GM12878 (cell line): ENCODE data around the gene GTF2H2. TPM values are rescaled to one million over a fixed set of nuclear protein-coding genes. Genes with fewer than 3 reads are reported as not detected.
"Not testable (repeated sequence)": the region's sequence is repeated elsewhere in the genome, so short reads cannot be mapped to it uniquely, and the experiment has no call there.

Experiments used
- ATAC-seq: fragments of 200-7000 bp; cut with Tn5 transposase; 3 replicates; pipeline ENCODE4 v1.9.1; 2020; ENCODE audit warnings: mild to moderate bottlenecking, moderate library complexity
- BruUV-seq: library from RNA; stranded (reverse); fragments of 400-500 nt; replicated peaks from 2 replicates; lab custom pipeline; 2021; lab: Mats Ljungman, UMichigan
- CTCF ChIA-PET: fragments of 300-600 bp; sonication (Branson Sonifier 250); formaldehyde crosslinking; extraction: SDS; loops from one replicate; lab custom pipeline; 2021; ENCODE audit warnings: inconsistent platforms; lab: Yijun Ruan, JAX
- POLR2A ChIA-PET: fragments of 350-600 bp; formaldehyde crosslinking; extraction: SDS; loops from one replicate; lab custom pipeline; 2021; ENCODE audit warnings: inconsistent platforms; lab: Charles Lee
- RAD21 ChIA-PET: fragments of 300-600 bp; sonication (Branson Sonifier 250); formaldehyde crosslinking; loops from one replicate; lab custom pipeline; 2023; ENCODE audit warnings: antibody characterized with exemption; ENCODE audit not compliant: unreplicated experiment; lab: Charles Lee
- SMC1A ChIA-PET: fragments of 300-600 bp; sonication (Branson Sonifier 250); formaldehyde crosslinking; loops from one replicate; lab custom pipeline; 2023; ENCODE audit not compliant: unreplicated experiment, uncharacterized antibody; lab: Charles Lee
- DNase-seq: peaks from one replicate; pipeline ENCODE4 v3.0.0-alpha.2; 2011; ENCODE audit warnings: low read depth, low spot score
- FAIRE-seq: peaks from 3 replicates; lab custom pipeline; 2011; peaks lifted over from hg19 to GRCh38; lab: Jason Lieb, UNC
- H2AFZ ChIP-seq: 2 replicates; pipeline ENCODE4 v1.6.0; 2011; ENCODE audit warnings: low read depth, low read length, control low read depth; ENCODE audit not compliant: control insufficient read depth
- H3K27ac ChIP-seq: 2 replicates; pipeline ENCODE4 v1.5.1; 2011; ENCODE audit warnings: control low read depth; ENCODE audit not compliant: control insufficient read depth, insufficient read depth
- H3K27me3 ChIP-seq, 2 experiments: replicated peaks in 1 of 2; 2 replicates each; pipeline versions ENCODE4 v1.6.0 to v1.6.1; 2011; ENCODE audit warnings: low read length in 1 of 2; ENCODE audit not compliant: control insufficient read depth in 2 of 2, insufficient read depth in 2 of 2
- H3K36me3 ChIP-seq, 2 experiments: 2 replicates each; pipeline ENCODE4 v1.5.1; 2011; ENCODE audit warnings: low read length in 1 of 2; ENCODE audit not compliant: control insufficient read depth in 2 of 2, insufficient read depth in 2 of 2
- H3K4me1 ChIP-seq: 2 replicates; pipeline ENCODE4 v1.6.1; 2011; ENCODE audit warnings: mild to moderate bottlenecking, low read length, moderate library complexity, mixed read lengths; ENCODE audit not compliant: control insufficient read depth, insufficient read depth
- H3K4me2 ChIP-seq: 2 replicates; pipeline ENCODE4 v1.6.0; 2011; ENCODE audit warnings: control low read depth; ENCODE audit not compliant: control insufficient read depth, insufficient read depth
- H3K4me3 ChIP-seq: fragments of 200-600 bp; sonication (generic); 2 replicates; pipeline ENCODE4 v1.5.1; 2016
- H3K79me2 ChIP-seq: 2 replicates; pipeline ENCODE4 v1.6.0; 2011; ENCODE audit warnings: low read length; ENCODE audit not compliant: control insufficient read depth, insufficient read depth
- H3K9ac ChIP-seq: 2 replicates; pipeline ENCODE4 v1.8.0; 2011; ENCODE audit warnings: low read length, control low read depth, mixed read lengths; ENCODE audit not compliant: control insufficient read depth, insufficient read depth
- H3K9me3 ChIP-seq: replicated peaks from 3 replicates; pipeline ENCODE4 v1.5.1; 2011; ENCODE audit warnings: mild to moderate bottlenecking, low read length; ENCODE audit not compliant: control insufficient read depth, insufficient read depth
- H4K20me1 ChIP-seq: 2 replicates; pipeline ENCODE4 v1.6.0; 2011; ENCODE audit not compliant: control insufficient read depth, insufficient read depth
- WGBS: methylation state at CpG from one replicate; pipeline ENCODE4 v1.1.6; 2016; ENCODE audit warnings: low lambda C conversion rate; ENCODE audit not compliant: insufficient replicate concordance, insufficient coverage; ENCODE audit errors: missing lambda C conversion rate; 5-methylcytosine and 5-hydroxymethylcytosine counted together
- in situ Hi-C: fragments of 300-500 bp; cut with MboI; formaldehyde crosslinking; loops from 9 replicates; pipeline ENCODE4 v1.14.3; 2018; ENCODE audit warnings: mixed read lengths
- intact Hi-C: fragments of 100-400 bp; cut with micrococcal nuclease; formaldehyde crosslinking; loops from one replicate; pipeline ENCODE4 v1.14.2; 2022; ENCODE audit not compliant: unreplicated experiment
- polyA plus RNA-seq, 11 experiments: library from polyadenylated mRNA; depleted of rRNA in 4 of 11; unstranded in 6 of 11; stranded (reverse) in 5 of 11; fragments of >200 nt; fragmentation: Nextera tagmentation in 4 of 11; fragmentation: Illumina TruSeq in 1 of 11; extraction: Ambion mirVana in 4 of 11; extraction: Trizol in 1 of 11; gene quantifications; 1 replicate in 1 of 11; 2 replicates in 10 of 11; pipeline versions ENCODE4 v1.2.1 to v1.2.3, GENCODE V29; 2011 to 2016; ENCODE audit warnings: inconsistent platforms in 2 of 11, missing spikeins in 2 of 11, low read depth in 1 of 11
- total RNA-seq, 4 experiments: library from RNA; depleted of rRNA in 3 of 4; stranded (reverse); fragments of >200 nt in 3 of 4; fragmentation: Illumina TruSeq in 1 of 4; extraction: Trizol in 1 of 4; gene quantifications; 2 replicates each; pipeline versions ENCODE4 v1.2.1 to v1.2.3, GENCODE V29; 2013 to 2021

Gene GTF2H2
- total and polyA plus RNA-seq, 10 of the 15 experiments (the other 5 are each of a cell fraction or from before 2014, with no cell fraction given) = 24.5 to 58.7 (median 40.4) TPM

- H3K36me3 ChIP-seq, H3K4me1 ChIP-seq, CTCF ChIA-PET, intact Hi-C loops, H4K20me1 ChIP-seq, in situ Hi-C loops, RAD21 ChIA-PET, H3K9me3 ChIP-seq, BruUV-seq, POLR2A ChIA-PET, H3K27ac ChIP-seq, DNase-seq, H3K9ac ChIP-seq, H2AFZ ChIP-seq, SMC1A ChIA-PET, H3K4me3 ChIP-seq, FAIRE-seq, ATAC-seq, H3K27me3 ChIP-seq, H3K79me2 ChIP-seq, H3K4me2 ChIP-seq: not testable (repeated sequence)
- WGBS = no CpG with 5 or more reads among the region's 1 CpG
Measured at GRCh38 chr5:71061322-71061721, 6.2 kb downstream of the GTF2H2 start.

- FAIRE-seq, SMC1A ChIA-PET, H3K4me2 ChIP-seq, H3K36me3 ChIP-seq, RAD21 ChIA-PET, POLR2A ChIA-PET, H3K9me3 ChIP-seq, DNase-seq, CTCF ChIA-PET, H2AFZ ChIP-seq, H4K20me1 ChIP-seq, H3K4me3 ChIP-seq, H3K79me2 ChIP-seq, H3K27me3 ChIP-seq, BruUV-seq, in situ Hi-C loops, H3K4me1 ChIP-seq, ATAC-seq, H3K9ac ChIP-seq, intact Hi-C loops, H3K27ac ChIP-seq: not testable (repeated sequence)
- no CpG with 5 or more reads among the region's 3 CpGs for WGBS
Measured at GRCh38 chr5:71059426-71059825, 8.1 kb downstream of the GTF2H2 start.

- no CpG with 5 or more reads among the region's 2 CpGs for WGBS
- H3K36me3 ChIP-seq, H4K20me1 ChIP-seq, POLR2A ChIA-PET, H3K4me3 ChIP-seq, intact Hi-C loops, H2AFZ ChIP-seq, CTCF ChIA-PET, H3K4me1 ChIP-seq, ATAC-seq, H3K79me2 ChIP-seq, H3K27me3 ChIP-seq, H3K4me2 ChIP-seq, RAD21 ChIA-PET, SMC1A ChIA-PET, FAIRE-seq, H3K9ac ChIP-seq, H3K9me3 ChIP-seq, in situ Hi-C loops, DNase-seq, H3K27ac ChIP-seq, BruUV-seq: not testable (repeated sequence)
Measured at GRCh38 chr5:71044808-71045207, 22.7 kb downstream of the GTF2H2 start.

- FAIRE-seq, H3K9me3 ChIP-seq, H3K4me1 ChIP-seq, H3K36me3 ChIP-seq, H4K20me1 ChIP-seq, POLR2A ChIA-PET, H3K27ac ChIP-seq, RAD21 ChIA-PET, H3K79me2 ChIP-seq, H3K27me3 ChIP-seq, H2AFZ ChIP-seq, in situ Hi-C loops, H3K4me3 ChIP-seq, ATAC-seq, H3K9ac ChIP-seq, intact Hi-C loops, H3K4me2 ChIP-seq, DNase-seq, SMC1A ChIA-PET, CTCF ChIA-PET: not testable (repeated sequence)
- BruUV-seq = TSS peak; percentile 76
- WGBS = no CpG with 5 or more reads among the region's 2 CpGs
Measured at GRCh38 chr5:71044128-71044527, 23.3 kb downstream of the GTF2H2 start.
